ENCODE data around the gene PTPRN2.
"Not testable (repeated sequence)": the region's sequence is repeated elsewhere in the genome, so short reads cannot be mapped to it uniquely, and the experiment has no call there.

The PTPRN2 gene

GRCh38 chr7:158439035-158439434 is 148.6 kb downstream of the PTPRN2 start:
- no peak overlapping the region for H3K27ac ChIP-seq (ENCODE audit: low read depth, low read length)
- no peaks in the 10 kb centered on the region for H3K27me3 ChIP-seq (ENCODE audit: control insufficient read depth in 1 of 2, insufficient read depth in 2 of 2, low read length in 2 of 2)
- no peaks in the 10 kb centered on the region for H3K36me3 ChIP-seq (ENCODE audit: insufficient read depth, low read length)
- no peaks in the 10 kb centered on the region for H3K9me3 ChIP-seq (ENCODE audit: low read length)
- no peak overlapping the region for H3K9ac ChIP-seq (ENCODE audit: low read length)
- no peak overlapping the region for H3K4me3 ChIP-seq (ENCODE audit: low read depth in 1 of 2, low read length in 2 of 2)
- H3K4me1 ChIP-seq (ENCODE audit: insufficient read depth, low read length): no peaks in the 10 kb centered on the region

- Histone ChIP-seq H3K36me3 (ENCODE audit: insufficient read depth, low read length) (no peaks in the 10 kb centered on the region), H3K9me3 (ENCODE audit: low read length) (no peaks in the 10 kb centered on the region), H3K4me3 (ENCODE audit: low read depth in 1 of 2, low read length in 2 of 2) (no peak overlapping the region), H3K27me3 (ENCODE audit: control insufficient read depth in 1 of 2, insufficient read depth in 2 of 2, low read length in 2 of 2) (no peaks in the 10 kb centered on the region), H3K4me1 (ENCODE audit: insufficient read depth, low read length) (peaks cover 12% of the 10 kb centered on the region), H3K9ac (ENCODE audit: low read length) (peak overlapping the region; percentile 2), H3K27ac (ENCODE audit: low read depth, low read length) (peak overlapping the region; percentile 59)
These were observed 155.0 kb downstream of the PTPRN2 start for GRCh38 chr7:158432369-158433341.

- H3K27me3 ChIP-seq (ENCODE audit: control insufficient read depth in 1 of 2, insufficient read depth in 2 of 2, low read length in 2 of 2): no peaks in the 10 kb centered on the region
These were observed 155.7 kb downstream of the PTPRN2 start for GRCh38 chr7:158431941-158432347.

GRCh38 chr7:158431055-158431940 is 156.3 kb downstream of the PTPRN2 start:
- Histone ChIP-seq H3K4me1 (ENCODE audit: insufficient read depth, low read length) (peaks cover 12% of the 10 kb centered on the region), H3K27me3 (ENCODE audit: control insufficient read depth in 1 of 2, insufficient read depth in 2 of 2, low read length in 2 of 2) (no peaks in the 10 kb centered on the region), H3K36me3 (ENCODE audit: insufficient read depth, low read length) (no peaks in the 10 kb centered on the region), H3K27ac (ENCODE audit: low read depth, low read length) (peak overlapping the region; percentile 80), H3K9ac (ENCODE audit: low read length) (peak overlapping the region; percentile 17), H3K9me3 (ENCODE audit: low read length) (no peaks in the 10 kb centered on the region), H3K4me3 (ENCODE audit: low read depth in 1 of 2, low read length in 2 of 2) (no peak overlapping the region)

More at GRCh38 chr7:158431941-158432347, 155.7 kb downstream of the PTPRN2 start:
- peak overlapping the region; percentile 80 for H3K27ac ChIP-seq (ENCODE audit: low read depth, low read length)
- H3K36me3 ChIP-seq (ENCODE audit: insufficient read depth, low read length): no peaks in the 10 kb centered on the region
- H3K9ac ChIP-seq (ENCODE audit: low read length): peak overlapping the region; percentile 2
- no peak overlapping the region for H3K4me3 ChIP-seq (ENCODE audit: low read depth in 1 of 2, low read length in 2 of 2)
- H3K9me3 ChIP-seq (ENCODE audit: low read length): no peaks in the 10 kb centered on the region
- H3K4me1 ChIP-seq (ENCODE audit: insufficient read depth, low read length): peaks cover 12% of the 10 kb centered on the region

- H3K36me3 ChIP-seq (ENCODE audit: insufficient read depth, low read length): no peaks in the 10 kb centered on the region
- H3K9me3 ChIP-seq (ENCODE audit: low read length): no peaks in the 10 kb centered on the region
- peaks cover 12% of the 10 kb centered on the region for H3K4me1 ChIP-seq (ENCODE audit: insufficient read depth, low read length)
- H3K27ac ChIP-seq (ENCODE audit: low read depth, low read length): peak overlapping the region; percentile 80
- no peaks in the 10 kb centered on the region for H3K27me3 ChIP-seq (ENCODE audit: control insufficient read depth in 1 of 2, insufficient read depth in 2 of 2, low read length in 2 of 2)
- no peak overlapping the region for H3K9ac ChIP-seq (ENCODE audit: low read length)
- H3K4me3 ChIP-seq (ENCODE audit: low read depth in 1 of 2, low read length in 2 of 2): no peak overlapping the region
These were observed 157.2 kb downstream of the PTPRN2 start for GRCh38 chr7:158430308-158431034.

GRCh38 chr7:158428837-158429753 is 158.5 kb downstream of the PTPRN2 start:
- H3K27ac ChIP-seq (ENCODE audit: low read depth, low read length): no peak overlapping the region
- H3K4me3 ChIP-seq (ENCODE audit: low read depth in 1 of 2, low read length in 2 of 2): no peak overlapping the region
- H3K9me3 ChIP-seq (ENCODE audit: low read length): no peaks in the 10 kb centered on the region
- no peaks in the 10 kb centered on the region for H3K36me3 ChIP-seq (ENCODE audit: insufficient read depth, low read length)
- H3K4me1 ChIP-seq (ENCODE audit: insufficient read depth, low read length): peaks cover 12% of the 10 kb centered on the region
- no peaks in the 10 kb centered on the region for H3K27me3 ChIP-seq (ENCODE audit: control insufficient read depth in 1 of 2, insufficient read depth in 2 of 2, low read length in 2 of 2)
- no peak overlapping the region for H3K9ac ChIP-seq (ENCODE audit: low read length)

GRCh38 chr7:158428131-158428836 is 159.3 kb downstream of the PTPRN2 start:
- H3K4me1 ChIP-seq (ENCODE audit: insufficient read depth, low read length): peaks cover 10% of the 10 kb centered on the region
- H3K27ac ChIP-seq (ENCODE audit: low read depth, low read length): no peak overlapping the region
- no peaks in the 10 kb centered on the region for H3K9me3 ChIP-seq (ENCODE audit: low read length)
- no peak overlapping the region for H3K4me3 ChIP-seq (ENCODE audit: low read depth in 1 of 2, low read length in 2 of 2)
- H3K36me3 ChIP-seq (ENCODE audit: insufficient read depth, low read length): no peaks in the 10 kb centered on the region
- H3K27me3 ChIP-seq (ENCODE audit: control insufficient read depth in 1 of 2, insufficient read depth in 2 of 2, low read length in 2 of 2): no peaks in the 10 kb centered on the region
- H3K9ac ChIP-seq (ENCODE audit: low read length): no peak overlapping the region

- H3K9ac ChIP-seq (ENCODE audit: low read length); H3K9me3 ChIP-seq (ENCODE audit: low read length); H3K27me3 ChIP-seq (ENCODE audit: control insufficient read depth in 1 of 2, insufficient read depth in 2 of 2, low read length in 2 of 2); H3K27ac ChIP-seq (ENCODE audit: low read depth, low read length); H3K4me1 ChIP-seq (ENCODE audit: insufficient read depth, low read length); H3K36me3 ChIP-seq (ENCODE audit: insufficient read depth, low read length); H3K4me3 ChIP-seq (ENCODE audit: low read depth in 1 of 2, low read length in 2 of 2): not testable (repeated sequence)
These were observed 161.9 kb downstream of the PTPRN2 start for GRCh38 chr7:158425676-158426075.

GRCh38 chr7:158424531-158424930 is 163.1 kb downstream of the PTPRN2 start:
- Histone ChIP-seq H3K36me3 (ENCODE audit: insufficient read depth, low read length) (no peaks in the 10 kb centered on the region), H3K4me1 (ENCODE audit: insufficient read depth, low read length) (no peaks in the 10 kb centered on the region), H3K27ac (ENCODE audit: low read depth, low read length) (no peak overlapping the region), H3K27me3 (ENCODE audit: control insufficient read depth in 1 of 2, insufficient read depth in 2 of 2, low read length in 2 of 2) (no peaks in the 10 kb centered on the region), H3K9ac (ENCODE audit: low read length) (no peak overlapping the region), H3K9me3 (ENCODE audit: low read length) (no peaks in the 10 kb centered on the region), H3K4me3 (ENCODE audit: low read depth in 1 of 2, low read length in 2 of 2) (no peak overlapping the region)

- H3K36me3 ChIP-seq (ENCODE audit: insufficient read depth, low read length): no peaks in the 10 kb centered on the region
- no peak overlapping the region for H3K4me3 ChIP-seq (ENCODE audit: low read depth in 1 of 2, low read length in 2 of 2)
- H3K27me3 ChIP-seq (ENCODE audit: control insufficient read depth in 1 of 2, insufficient read depth in 2 of 2, low read length in 2 of 2): no peaks in the 10 kb centered on the region
- H3K4me1 ChIP-seq (ENCODE audit: insufficient read depth, low read length): no peaks in the 10 kb centered on the region
- H3K27ac ChIP-seq (ENCODE audit: low read depth, low read length): no peak overlapping the region
- H3K9ac ChIP-seq (ENCODE audit: low read length): no peak overlapping the region
- no peaks in the 10 kb centered on the region for H3K9me3 ChIP-seq (ENCODE audit: low read length)
These were observed 163.6 kb downstream of the PTPRN2 start for GRCh38 chr7:158424011-158424410.

Data from muscle layer of colon (tissue), 2 donors.